OCI-M1 (cell line): Measurements from ENCODE around the gene C1orf210.

ENCODE experiments used
- DNase-seq: peaks from one replicate; lab custom pipeline; 2025; lab: John Stamatoyannopoulos, UW

C1orf210 gene

DNA sequence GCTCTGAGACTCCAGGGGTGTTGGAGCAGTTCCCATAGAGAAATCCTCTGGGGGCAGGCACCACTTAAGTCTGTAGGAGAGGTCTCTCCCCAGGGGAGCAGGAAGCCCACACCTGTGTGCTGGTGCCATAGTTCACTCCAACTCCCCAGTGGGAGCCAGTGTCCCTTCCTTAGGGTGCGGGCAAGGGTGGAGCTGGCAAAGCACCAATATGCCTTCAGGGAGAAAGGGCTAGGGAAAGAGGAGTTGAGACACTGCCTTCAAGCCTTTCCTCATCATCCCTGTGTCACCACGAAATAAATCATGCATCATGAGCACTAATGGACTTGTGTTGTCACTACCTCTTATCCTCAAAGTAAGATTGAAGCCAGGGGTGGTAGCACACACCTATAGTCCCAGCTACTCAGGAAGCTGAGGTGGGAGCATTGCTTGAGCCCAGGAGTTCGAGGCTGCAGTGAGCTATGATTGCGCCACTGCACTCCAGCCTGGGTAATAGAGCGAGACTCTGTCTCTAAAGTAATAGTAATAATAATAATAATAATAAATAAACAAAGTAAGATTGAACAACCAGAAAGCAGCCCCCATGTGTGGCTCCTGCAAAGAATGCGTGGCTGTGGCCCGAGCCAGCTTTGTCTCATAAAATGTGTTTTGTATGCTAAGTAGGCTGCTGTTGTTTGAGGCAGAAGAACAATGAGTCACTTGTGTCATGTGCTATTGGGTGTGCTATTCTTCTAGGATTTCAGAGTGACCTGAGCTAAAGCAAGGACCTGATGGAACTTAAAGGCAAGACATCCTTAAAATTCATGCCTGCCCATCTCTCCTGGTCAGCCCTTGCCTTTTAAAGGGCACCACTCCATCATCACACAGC, 8.7 kb upstream of the C1orf210 start:
- no peak for DNase-seq

DNA sequence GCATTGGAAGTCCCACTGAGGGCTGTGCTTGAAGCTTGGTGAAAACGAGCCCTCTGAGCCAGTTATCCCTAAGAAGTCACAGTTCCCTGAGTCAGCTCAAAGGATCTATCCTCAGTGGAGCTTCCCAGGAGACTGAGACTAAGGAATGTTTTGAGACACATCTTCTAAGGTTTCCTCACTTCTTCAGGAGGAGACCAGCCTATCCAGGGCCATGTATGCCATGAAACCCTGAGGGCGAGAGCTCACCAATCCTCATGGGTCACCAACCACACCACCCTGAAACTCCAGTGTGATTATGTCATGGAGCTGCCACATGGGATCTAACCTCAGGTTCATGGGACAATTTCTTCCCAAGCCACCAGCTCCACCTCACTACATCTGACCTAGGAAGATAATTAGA, 7.8 kb upstream of the C1orf210 start:
- no peak for DNase-seq

GRCh38 chr1:43292679-43293078, 7.3 kb upstream of the C1orf210 start:
- no peak for DNase-seq

GRCh38 chr1:43292216-43292615, 6.8 kb upstream of the C1orf210 start:
- no peak for DNase-seq

- no peak for DNase-seq
Measured at GRCh38 chr1:43288785-43289706, 3.7 kb upstream of the C1orf210 start.

DNA sequence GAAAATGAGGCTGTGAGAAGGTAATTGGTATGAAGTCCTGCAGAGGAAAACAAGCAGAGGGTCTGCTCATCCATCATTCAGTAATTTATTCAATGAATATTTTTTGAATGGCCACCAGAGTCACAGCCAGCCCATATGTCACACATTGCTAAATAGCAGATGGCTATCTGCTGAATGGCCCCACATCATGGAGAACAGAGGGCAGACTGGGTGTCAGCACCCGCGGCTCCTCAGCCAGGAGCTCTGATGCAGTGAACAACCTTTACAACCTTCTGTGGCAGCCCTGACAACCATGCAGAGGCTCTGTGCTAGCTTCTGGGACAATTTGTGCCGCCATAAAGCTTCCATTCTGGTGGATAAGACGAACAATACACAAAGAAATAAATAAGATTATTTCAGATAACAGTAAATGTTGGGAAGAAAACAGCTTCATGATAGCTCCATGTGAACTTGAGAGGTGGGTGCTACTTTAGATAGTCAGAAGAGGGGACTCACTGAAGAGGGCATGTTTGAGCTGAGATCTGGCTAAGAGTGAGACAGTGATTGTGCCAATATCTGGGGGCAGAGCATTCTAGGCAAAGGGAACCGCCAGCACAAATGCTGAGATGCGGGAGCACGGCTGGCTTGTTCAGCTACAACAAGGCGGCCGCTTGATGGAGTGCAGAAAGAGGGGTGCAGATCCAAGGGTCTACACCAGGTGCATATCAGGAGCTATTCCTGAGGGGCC, 2.8 kb upstream of the C1orf210 start:
- DNase-seq = no peak

DNA sequence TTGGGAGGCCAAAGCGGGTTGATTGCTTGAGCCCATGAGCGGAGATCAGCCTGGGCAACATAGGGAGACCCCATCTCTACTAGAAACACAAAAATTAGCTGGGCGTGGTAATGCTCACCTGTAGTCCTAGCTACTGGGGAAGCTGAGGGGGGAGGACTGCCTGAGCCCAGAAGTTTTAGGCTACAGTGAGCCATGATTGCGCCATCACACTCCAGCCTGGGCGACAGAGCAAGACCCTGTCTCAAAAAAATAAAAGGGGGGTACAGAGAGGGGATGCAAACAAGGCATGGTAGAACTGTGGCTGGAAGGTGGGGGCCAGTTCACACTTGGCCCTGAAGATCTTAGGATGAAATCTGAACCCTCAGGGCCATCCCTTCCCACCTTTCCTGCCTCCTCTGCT, 1.2 kb upstream of the C1orf210 start:
- DNase-seq = no peak

GRCh38 chr1:43286115-43286514, 734 bp upstream of the C1orf210 start:
- no peak for DNase-seq

DNA sequence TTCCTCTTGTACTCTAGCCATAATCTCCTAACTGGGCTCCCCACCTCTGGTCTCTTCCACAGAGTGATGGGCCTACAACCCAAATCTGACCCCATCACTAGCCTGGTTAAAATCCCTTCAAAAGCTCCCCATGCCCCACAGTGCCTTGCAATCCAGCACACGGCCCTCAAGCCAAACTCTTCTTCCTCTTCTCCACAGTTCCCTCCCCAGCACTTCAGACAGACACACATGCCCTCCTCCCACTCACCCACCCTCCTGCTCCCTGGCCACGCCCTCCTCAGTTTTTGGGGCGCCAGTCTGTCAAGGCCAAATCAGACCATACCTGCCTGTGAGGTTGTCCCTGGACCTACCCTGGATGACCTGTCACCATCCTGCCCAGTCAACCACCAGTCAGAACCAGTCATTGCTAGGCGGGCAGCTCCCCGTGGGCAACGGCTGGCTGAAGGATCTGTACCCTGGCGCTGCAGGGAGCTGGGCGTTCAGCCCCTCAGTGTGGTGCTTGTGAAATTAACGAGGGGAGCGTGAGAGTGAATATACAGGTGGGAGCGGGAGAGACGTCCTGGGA, 753 bp downstream of the C1orf210 start:
- no peak for DNase-seq

DNA sequence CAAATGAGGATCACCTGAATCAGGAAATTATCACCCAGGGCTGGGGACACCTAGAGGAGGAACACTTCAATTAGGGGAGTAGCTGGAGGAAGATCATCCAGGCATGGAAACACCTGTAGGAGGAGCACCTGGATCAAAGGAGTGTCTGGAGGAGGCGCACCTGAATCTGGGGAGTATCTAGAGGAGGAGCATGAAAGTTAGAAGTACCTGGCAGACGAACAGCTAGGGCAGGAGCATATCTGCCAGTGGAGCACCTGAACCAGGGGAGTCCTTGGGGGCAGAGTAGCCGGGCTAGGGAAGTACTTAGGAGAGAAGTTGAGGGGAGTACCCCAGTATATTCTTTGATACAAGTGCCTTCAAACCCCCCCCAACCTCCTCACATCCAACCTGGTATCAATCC, 1.3 kb downstream of the C1orf210 start:
- DNase-seq = no peak

DNA sequence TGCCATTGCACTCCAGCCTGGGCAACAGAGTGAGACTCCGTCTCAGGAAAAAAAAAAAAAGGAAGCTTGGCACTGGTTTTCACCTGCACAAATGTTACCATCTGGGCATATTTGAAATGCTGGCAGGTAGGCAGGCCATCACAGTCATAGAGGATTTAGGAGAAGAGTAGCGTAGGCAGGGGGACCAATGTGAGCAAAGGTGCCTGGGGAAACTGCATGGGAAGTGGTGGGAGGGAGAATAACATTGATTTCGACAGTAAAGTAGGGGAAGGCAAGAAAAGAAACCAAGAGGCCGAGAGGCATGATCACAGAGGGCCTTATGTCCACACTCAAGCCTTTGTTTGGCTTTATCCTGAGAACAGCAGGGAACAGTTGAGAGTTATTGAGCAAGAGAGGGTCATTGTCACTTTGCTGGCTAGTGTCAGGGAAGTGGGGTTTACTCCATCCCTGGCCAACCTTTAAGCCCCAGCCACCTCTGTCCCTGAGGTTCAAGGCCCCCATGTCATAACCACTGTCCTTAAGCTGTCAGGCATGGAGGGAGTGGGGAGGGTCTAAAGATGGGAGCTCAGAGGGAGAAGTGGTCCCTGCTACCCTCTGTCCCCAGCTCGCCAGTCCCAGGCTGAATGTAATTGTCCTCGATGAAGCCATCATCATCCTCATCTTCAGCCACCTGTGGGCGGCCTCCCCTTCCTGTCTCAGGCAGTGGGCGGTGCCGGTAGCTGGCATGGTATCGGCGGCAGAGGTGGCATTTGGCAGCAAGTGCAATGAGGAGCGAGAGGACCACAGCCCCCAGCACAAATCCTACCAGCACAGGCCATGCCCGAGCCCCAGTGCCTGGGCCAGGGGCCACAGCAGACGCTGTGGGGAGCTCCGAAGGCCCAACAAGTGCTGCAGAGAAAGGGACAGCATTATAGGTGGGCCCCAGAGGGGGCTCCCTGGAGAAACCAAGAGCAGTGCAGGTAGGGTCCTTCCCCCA, 2.9 kb downstream of the C1orf210 start:
- DNase-seq = no peak

DNA sequence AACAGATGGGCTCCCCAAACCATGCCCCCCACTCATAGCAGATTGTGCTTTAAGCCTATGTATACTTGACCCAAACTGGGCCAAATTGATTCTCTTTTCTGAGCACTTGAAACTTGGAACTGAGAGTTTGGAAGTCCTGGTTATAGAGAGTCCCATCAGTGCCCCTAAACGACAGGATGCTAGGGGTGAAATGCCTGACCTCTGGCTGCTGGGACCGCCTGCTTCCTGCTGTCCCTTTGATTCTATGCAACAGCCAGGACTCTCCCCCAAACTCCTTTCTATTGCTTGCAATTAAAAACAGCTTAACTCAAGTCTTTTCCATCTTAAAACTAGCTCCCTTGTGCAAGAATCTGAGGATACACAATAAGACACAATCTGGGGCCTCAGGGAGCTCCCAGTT, 4.7 kb downstream of the C1orf210 start:
- DNase-seq = no peak

- no peak for DNase-seq
Measured at GRCh38 chr1:43279666-43280065, 5.7 kb downstream of the C1orf210 start.

GRCh38 chr1:43279161-43279560, 6.2 kb downstream of the C1orf210 start:
- no peak for DNase-seq

- DNase-seq = no peak
Measured at GRCh38 chr1:43277116-43277876, 8.1 kb downstream of the C1orf210 start.

- no peak for DNase-seq
Measured at GRCh38 chr1:43276673-43277072, 8.7 kb downstream of the C1orf210 start.

DNA sequence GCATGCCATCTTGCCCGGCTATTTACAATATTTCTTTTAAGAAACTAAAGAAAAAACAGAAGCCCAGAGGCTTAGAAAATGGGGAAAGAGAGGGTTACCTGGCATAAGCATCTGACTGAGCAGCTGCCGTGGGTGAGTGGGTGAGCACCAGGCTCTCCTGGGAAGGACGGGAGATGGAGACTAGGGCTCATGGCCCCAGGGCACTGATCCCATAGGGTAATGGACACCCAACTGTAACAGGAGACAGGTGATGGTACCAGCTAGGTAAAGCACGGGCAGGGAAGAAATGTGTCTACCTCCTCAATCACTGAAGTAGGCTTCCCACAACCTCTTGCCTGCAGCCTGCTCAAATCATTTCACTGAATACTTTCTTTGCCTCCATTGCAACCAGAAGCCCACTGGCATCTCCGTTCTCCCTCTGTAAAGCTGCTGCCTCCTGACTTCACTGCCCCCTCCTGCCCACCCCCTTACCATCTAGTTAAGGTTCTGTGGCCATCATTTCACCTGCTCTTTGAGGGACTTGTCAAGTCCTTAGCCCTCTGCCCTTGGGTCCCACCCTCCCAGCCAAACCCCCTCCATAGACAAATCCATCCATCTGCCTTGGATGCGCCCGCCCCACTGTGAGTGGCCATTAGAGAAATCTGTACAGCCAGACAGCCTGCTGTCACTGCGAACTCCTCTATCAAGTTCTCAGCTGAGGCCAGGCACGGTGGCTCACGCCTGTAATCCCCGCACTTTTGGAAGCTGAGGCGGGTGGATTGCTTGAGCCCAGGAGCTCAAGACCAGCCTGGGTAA, 9.4 kb downstream of the C1orf210 start:
- no peak for DNase-seq

GRCh38 chr1:43274804-43275180, 10.6 kb downstream of the C1orf210 start:
- DNase-seq = no peak

DNA sequence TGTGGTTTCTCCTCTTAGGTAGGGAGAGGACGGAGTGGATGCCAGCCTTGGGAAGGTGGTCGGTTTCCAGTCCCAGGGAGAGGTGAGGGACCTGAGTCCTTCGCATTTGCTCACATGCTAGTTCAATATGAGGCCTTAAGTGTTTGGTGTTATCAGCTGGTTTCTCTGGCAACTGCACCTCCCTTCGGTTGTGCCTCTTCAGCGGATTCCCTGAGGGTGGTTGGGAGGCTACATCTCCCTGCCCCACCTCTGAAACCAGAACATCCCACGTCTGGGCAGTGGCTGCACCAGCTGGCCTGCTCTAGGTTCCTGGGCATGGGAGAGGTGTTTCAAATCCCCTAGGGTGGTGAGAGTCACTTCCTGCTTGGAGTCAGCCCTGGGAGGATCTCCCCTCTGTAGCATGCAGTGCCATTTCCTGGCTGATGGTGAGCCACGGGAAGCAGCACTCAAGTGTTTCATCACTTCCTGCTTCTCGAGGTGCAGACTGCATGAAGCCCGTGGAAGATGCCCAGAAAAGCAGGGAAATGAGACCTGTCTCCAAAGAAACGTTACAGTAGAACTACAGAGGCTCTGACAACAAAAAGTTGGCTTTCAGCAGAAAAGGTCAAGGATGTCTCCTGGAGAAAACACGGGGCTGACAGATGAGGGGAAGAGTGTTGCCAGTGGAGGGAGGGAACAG, 11.1 kb downstream of the C1orf210 start:
- peak; percentile 31 for DNase-seq
